Neural cell (in vitro differentiated cells): Measurements from ENCODE around the gene NUDT8.

Source experiments
- EZH2 ChIP-seq: fragments of 200-600, 300-800 bp; shearing (Covaris generic), sonication (generic); IDR thresholded peaks from 2 replicates; pipeline ENCODE4 v1.6.1; 2014; ENCODE audit warnings: antibody characterized with exemption, low read length, borderline replicate concordance, mild to moderate bottlenecking; ENCODE audit not compliant: insufficient read depth, poor library complexity, severe bottlenecking
- MXI1 ChIP-seq: fragments of 450-650 bp; conservative IDR thresholded peaks from 2 replicates; pipeline ENCODE4 v1.6.1; 2014; ENCODE audit warnings: antibody characterized with exemption, mild to moderate bottlenecking; ENCODE audit not compliant: poor library complexity, severe bottlenecking
- RAD21 ChIP-seq: fragments of 450-650 bp; conservative IDR thresholded peaks from 2 replicates; pipeline ENCODE4 v1.6.1; 2014; ENCODE audit warnings: antibody characterized with exemption, mild to moderate bottlenecking, moderate library complexity
- TF ChIP-seq, protein P1 (sequence below): IDR thresholded peaks from 2 replicates; pipeline ENCODE4 v1.6.1; 2012; ENCODE audit warnings: borderline replicate concordance
- TF ChIP-seq, protein P2 (sequence below): fragments of 450-650 bp; IDR thresholded peaks from 2 replicates; pipeline ENCODE4 v1.5.1; 2014; ENCODE audit warnings: antibody characterized with exemption, mild to moderate bottlenecking, moderate library complexity; ENCODE audit not compliant: poor library complexity, severe bottlenecking

DNA sequence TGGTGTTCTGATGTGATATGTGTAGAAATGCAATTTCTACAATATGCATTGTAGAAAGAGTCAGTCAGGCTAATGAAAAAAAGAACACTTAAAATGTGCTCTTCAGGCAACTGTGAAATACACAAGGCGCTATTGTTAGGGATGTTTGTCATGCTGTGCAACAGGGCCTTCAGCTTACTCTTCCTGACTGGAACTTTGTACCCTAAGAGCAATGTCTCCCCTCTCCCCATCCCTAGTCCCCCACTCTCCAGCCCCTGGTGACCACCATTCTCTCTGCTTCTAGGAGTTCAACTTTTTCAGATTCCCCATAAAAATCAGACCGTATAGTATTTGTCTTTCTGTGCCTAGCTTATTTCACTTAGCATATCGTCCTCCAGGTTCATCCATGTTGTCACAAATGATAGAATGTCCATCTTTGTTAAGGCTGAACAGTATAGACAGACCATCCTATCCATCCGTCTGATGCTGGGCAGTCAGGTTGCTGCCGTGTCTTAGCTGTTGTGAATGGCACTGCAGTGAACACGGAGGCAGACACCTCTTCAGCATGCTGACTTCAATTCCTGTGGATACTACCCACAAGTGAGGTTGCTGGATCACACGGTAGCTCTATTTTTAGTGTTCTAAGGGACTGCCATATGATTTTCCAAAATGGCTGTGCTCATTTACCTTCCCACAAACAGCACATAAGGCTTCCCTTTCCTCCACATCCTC lies 12.3 kb downstream of the NUDT8 start:
- TF ChIP-seq EZH2: no peak
- TF ChIP-seq, protein P1, sequence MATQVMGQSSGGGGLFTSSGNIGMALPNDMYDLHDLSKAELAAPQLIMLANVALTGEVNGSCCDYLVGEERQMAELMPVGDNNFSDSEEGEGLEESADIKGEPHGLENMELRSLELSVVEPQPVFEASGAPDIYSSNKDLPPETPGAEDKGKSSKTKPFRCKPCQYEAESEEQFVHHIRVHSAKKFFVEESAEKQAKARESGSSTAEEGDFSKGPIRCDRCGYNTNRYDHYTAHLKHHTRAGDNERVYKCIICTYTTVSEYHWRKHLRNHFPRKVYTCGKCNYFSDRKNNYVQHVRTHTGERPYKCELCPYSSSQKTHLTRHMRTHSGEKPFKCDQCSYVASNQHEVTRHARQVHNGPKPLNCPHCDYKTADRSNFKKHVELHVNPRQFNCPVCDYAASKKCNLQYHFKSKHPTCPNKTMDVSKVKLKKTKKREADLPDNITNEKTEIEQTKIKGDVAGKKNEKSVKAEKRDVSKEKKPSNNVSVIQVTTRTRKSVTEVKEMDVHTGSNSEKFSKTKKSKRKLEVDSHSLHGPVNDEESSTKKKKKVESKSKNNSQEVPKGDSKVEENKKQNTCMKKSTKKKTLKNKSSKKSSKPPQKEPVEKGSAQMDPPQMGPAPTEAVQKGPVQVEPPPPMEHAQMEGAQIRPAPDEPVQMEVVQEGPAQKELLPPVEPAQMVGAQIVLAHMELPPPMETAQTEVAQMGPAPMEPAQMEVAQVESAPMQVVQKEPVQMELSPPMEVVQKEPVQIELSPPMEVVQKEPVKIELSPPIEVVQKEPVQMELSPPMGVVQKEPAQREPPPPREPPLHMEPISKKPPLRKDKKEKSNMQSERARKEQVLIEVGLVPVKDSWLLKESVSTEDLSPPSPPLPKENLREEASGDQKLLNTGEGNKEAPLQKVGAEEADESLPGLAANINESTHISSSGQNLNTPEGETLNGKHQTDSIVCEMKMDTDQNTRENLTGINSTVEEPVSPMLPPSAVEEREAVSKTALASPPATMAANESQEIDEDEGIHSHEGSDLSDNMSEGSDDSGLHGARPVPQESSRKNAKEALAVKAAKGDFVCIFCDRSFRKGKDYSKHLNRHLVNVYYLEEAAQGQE: no peak
- TF ChIP-seq, protein P2, sequence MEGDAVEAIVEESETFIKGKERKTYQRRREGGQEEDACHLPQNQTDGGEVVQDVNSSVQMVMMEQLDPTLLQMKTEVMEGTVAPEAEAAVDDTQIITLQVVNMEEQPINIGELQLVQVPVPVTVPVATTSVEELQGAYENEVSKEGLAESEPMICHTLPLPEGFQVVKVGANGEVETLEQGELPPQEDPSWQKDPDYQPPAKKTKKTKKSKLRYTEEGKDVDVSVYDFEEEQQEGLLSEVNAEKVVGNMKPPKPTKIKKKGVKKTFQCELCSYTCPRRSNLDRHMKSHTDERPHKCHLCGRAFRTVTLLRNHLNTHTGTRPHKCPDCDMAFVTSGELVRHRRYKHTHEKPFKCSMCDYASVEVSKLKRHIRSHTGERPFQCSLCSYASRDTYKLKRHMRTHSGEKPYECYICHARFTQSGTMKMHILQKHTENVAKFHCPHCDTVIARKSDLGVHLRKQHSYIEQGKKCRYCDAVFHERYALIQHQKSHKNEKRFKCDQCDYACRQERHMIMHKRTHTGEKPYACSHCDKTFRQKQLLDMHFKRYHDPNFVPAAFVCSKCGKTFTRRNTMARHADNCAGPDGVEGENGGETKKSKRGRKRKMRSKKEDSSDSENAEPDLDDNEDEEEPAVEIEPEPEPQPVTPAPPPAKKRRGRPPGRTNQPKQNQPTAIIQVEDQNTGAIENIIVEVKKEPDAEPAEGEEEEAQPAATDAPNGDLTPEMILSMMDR: no peak
- no peak for TF ChIP-seq MXI1
- no peak for TF ChIP-seq RAD21
